Measurements from ENCODE around the gene VOPP1.

The VOPP1 gene

GRCh38 chr7:55534916-55535590 lies 37.2 kb downstream of the VOPP1 start:
- Histone ChIP-seq H3K36me3 (ENCODE audit: control insufficient read depth, insufficient read depth, low read length) (no peaks in the 10 kb centered on the region), H3K27me3 (ENCODE audit: control insufficient read depth, insufficient read depth, low read length) (no peaks in the 10 kb centered on the region), H3K9ac (ENCODE audit: low read depth, low read length) (no peak overlapping the region), H3K9me3 (ENCODE audit: control insufficient read depth, insufficient read depth, low read length) (no peaks in the 10 kb centered on the region), H3K4me3 (ENCODE audit: low read depth, low read length) (no peak overlapping the region), H3K4me1 (ENCODE audit: control insufficient read depth, insufficient read depth, low read length) (peaks cover 15% of the 10 kb centered on the region)

- Histone ChIP-seq H3K36me3 (ENCODE audit: control insufficient read depth, insufficient read depth, low read length) (no peaks in the 10 kb centered on the region), H3K9ac (ENCODE audit: low read depth, low read length) (no peak overlapping the region), H3K4me3 (ENCODE audit: low read depth, low read length) (no peak overlapping the region), H3K27me3 (ENCODE audit: control insufficient read depth, insufficient read depth, low read length) (no peaks in the 10 kb centered on the region), H3K4me1 (ENCODE audit: control insufficient read depth, insufficient read depth, low read length) (peaks cover 10% of the 10 kb centered on the region), H3K9me3 (ENCODE audit: control insufficient read depth, insufficient read depth, low read length) (no peaks in the 10 kb centered on the region)
Observed at GRCh38 chr7:55534262-55534915, 37.9 kb downstream of the VOPP1 start.

- H3K27me3 ChIP-seq (ENCODE audit: control insufficient read depth, insufficient read depth, low read length), result no peaks in the 10 kb centered on the region
- H3K9me3 ChIP-seq (ENCODE audit: control insufficient read depth, insufficient read depth, low read length), result no peaks in the 10 kb centered on the region
- H3K4me3 ChIP-seq (ENCODE audit: low read depth, low read length), result no peak overlapping the region
- H3K36me3 ChIP-seq (ENCODE audit: control insufficient read depth, insufficient read depth, low read length), result no peaks in the 10 kb centered on the region
- H3K4me1 ChIP-seq (ENCODE audit: control insufficient read depth, insufficient read depth, low read length), result peaks cover 7% of the 10 kb centered on the region
- no peak overlapping the region for H3K9ac ChIP-seq (ENCODE audit: low read depth, low read length)
Observed at GRCh38 chr7:55533729-55534080, 38.6 kb downstream of the VOPP1 start.

GRCh38 chr7:55533050-55533728 lies 39.1 kb downstream of the VOPP1 start:
- no peaks in the 10 kb centered on the region for H3K36me3 ChIP-seq (ENCODE audit: control insufficient read depth, insufficient read depth, low read length)
- no peak overlapping the region for H3K9ac ChIP-seq (ENCODE audit: low read depth, low read length)
- H3K27me3 ChIP-seq (ENCODE audit: control insufficient read depth, insufficient read depth, low read length), result no peaks in the 10 kb centered on the region
- no peaks in the 10 kb centered on the region for H3K9me3 ChIP-seq (ENCODE audit: control insufficient read depth, insufficient read depth, low read length)
- peaks cover 4% of the 10 kb centered on the region for H3K4me1 ChIP-seq (ENCODE audit: control insufficient read depth, insufficient read depth, low read length)
- H3K4me3 ChIP-seq (ENCODE audit: low read depth, low read length), result no peak overlapping the region

- Histone ChIP-seq H3K4me1 (ENCODE audit: control insufficient read depth, insufficient read depth, low read length) (no peaks in the 10 kb centered on the region), H3K9ac (ENCODE audit: low read depth, low read length) (no peak overlapping the region), H3K4me3 (ENCODE audit: low read depth, low read length) (no peak overlapping the region)
Observed at GRCh38 chr7:55532150-55532917, 40.0 kb downstream of the VOPP1 start.

GRCh38 chr7:55531536-55531935 lies 40.8 kb downstream of the VOPP1 start:
- H3K4me1 ChIP-seq (ENCODE audit: control insufficient read depth, insufficient read depth, low read length), result peaks cover 6% of the 10 kb centered on the region
- H3K9ac ChIP-seq (ENCODE audit: low read depth, low read length), result no peak overlapping the region
- no peaks in the 10 kb centered on the region for H3K36me3 ChIP-seq (ENCODE audit: control insufficient read depth, insufficient read depth, low read length)
- no peak overlapping the region for H3K4me3 ChIP-seq (ENCODE audit: low read depth, low read length)
- H3K9me3 ChIP-seq (ENCODE audit: control insufficient read depth, insufficient read depth, low read length), result no peaks in the 10 kb centered on the region
- H3K27me3 ChIP-seq (ENCODE audit: control insufficient read depth, insufficient read depth, low read length), result no peaks in the 10 kb centered on the region

More at GRCh38 chr7:55532150-55532917, 40.0 kb downstream of the VOPP1 start:
- Histone ChIP-seq H3K9me3 (ENCODE audit: control insufficient read depth, insufficient read depth, low read length) (no peaks in the 10 kb centered on the region), H3K36me3 (ENCODE audit: control insufficient read depth, insufficient read depth, low read length) (no peaks in the 10 kb centered on the region), H3K27me3 (ENCODE audit: control insufficient read depth, insufficient read depth, low read length) (no peaks in the 10 kb centered on the region)

GRCh38 chr7:55527307-55527706 lies 45.0 kb downstream of the VOPP1 start:
- H3K36me3 ChIP-seq (ENCODE audit: control insufficient read depth, insufficient read depth, low read length), result no peaks in the 10 kb centered on the region
- no peaks in the 10 kb centered on the region for H3K27me3 ChIP-seq (ENCODE audit: control insufficient read depth, insufficient read depth, low read length)
- H3K9ac ChIP-seq (ENCODE audit: low read depth, low read length), result no peak overlapping the region
- H3K9me3 ChIP-seq (ENCODE audit: control insufficient read depth, insufficient read depth, low read length), result no peaks in the 10 kb centered on the region
- H3K4me1 ChIP-seq (ENCODE audit: control insufficient read depth, insufficient read depth, low read length), result peaks cover 13% of the 10 kb centered on the region
- H3K4me3 ChIP-seq (ENCODE audit: low read depth, low read length), result no peak overlapping the region

GRCh38 chr7:55526770-55527169 lies 45.5 kb downstream of the VOPP1 start:
- peaks cover 18% of the 10 kb centered on the region for H3K4me1 ChIP-seq (ENCODE audit: control insufficient read depth, insufficient read depth, low read length)
- no peak overlapping the region for H3K4me3 ChIP-seq (ENCODE audit: low read depth, low read length)
- no peaks in the 10 kb centered on the region for H3K9me3 ChIP-seq (ENCODE audit: control insufficient read depth, insufficient read depth, low read length)
- H3K36me3 ChIP-seq (ENCODE audit: control insufficient read depth, insufficient read depth, low read length), result no peaks in the 10 kb centered on the region
- no peak overlapping the region for H3K9ac ChIP-seq (ENCODE audit: low read depth, low read length)
- H3K27me3 ChIP-seq (ENCODE audit: control insufficient read depth, insufficient read depth, low read length), result no peaks in the 10 kb centered on the region

- Histone ChIP-seq H3K4me3 (ENCODE audit: low read depth, low read length) (no peak overlapping the region), H3K9me3 (ENCODE audit: control insufficient read depth, insufficient read depth, low read length) (no peaks in the 10 kb centered on the region), H3K27me3 (ENCODE audit: control insufficient read depth, insufficient read depth, low read length) (no peaks in the 10 kb centered on the region), H3K4me1 (ENCODE audit: control insufficient read depth, insufficient read depth, low read length) (peaks cover 20% of the 10 kb centered on the region), H3K9ac (ENCODE audit: low read depth, low read length) (no peak overlapping the region), H3K36me3 (ENCODE audit: control insufficient read depth, insufficient read depth, low read length) (no peaks in the 10 kb centered on the region)
Observed at GRCh38 chr7:55526329-55526728, 46.0 kb downstream of the VOPP1 start.

- H3K36me3 ChIP-seq (ENCODE audit: control insufficient read depth, insufficient read depth, low read length), result no peaks in the 10 kb centered on the region
- H3K27me3 ChIP-seq (ENCODE audit: control insufficient read depth, insufficient read depth, low read length), result no peaks in the 10 kb centered on the region
- no peak overlapping the region for H3K9ac ChIP-seq (ENCODE audit: low read depth, low read length)
- H3K9me3 ChIP-seq (ENCODE audit: control insufficient read depth, insufficient read depth, low read length), result no peaks in the 10 kb centered on the region
- peaks cover 24% of the 10 kb centered on the region for H3K4me1 ChIP-seq (ENCODE audit: control insufficient read depth, insufficient read depth, low read length)
- no peak overlapping the region for H3K4me3 ChIP-seq (ENCODE audit: low read depth, low read length)
Observed at GRCh38 chr7:55524558-55525310, 47.6 kb downstream of the VOPP1 start.

GRCh38 chr7:55523366-55523765 lies 48.9 kb downstream of the VOPP1 start:
- H3K9ac ChIP-seq (ENCODE audit: low read depth, low read length), result no peak overlapping the region
- peaks cover 28% of the 10 kb centered on the region for H3K4me1 ChIP-seq (ENCODE audit: control insufficient read depth, insufficient read depth, low read length)
- no peak overlapping the region for H3K4me3 ChIP-seq (ENCODE audit: low read depth, low read length)

More at GRCh38 chr7:55523366-55523765, 48.9 kb downstream of the VOPP1 start:
- Histone ChIP-seq H3K36me3 (ENCODE audit: control insufficient read depth, insufficient read depth, low read length) (no peaks in the 10 kb centered on the region), H3K9me3 (ENCODE audit: control insufficient read depth, insufficient read depth, low read length) (no peaks in the 10 kb centered on the region), H3K27me3 (ENCODE audit: control insufficient read depth, insufficient read depth, low read length) (no peaks in the 10 kb centered on the region)

Measured in iPS-15b (cell line).